ENCODE results near the gene METTL14. TPM values are rescaled to one million over a fixed set of nuclear protein-coding genes. Genes with fewer than 3 reads are reported as not detected.
A peak's percentile ranks its signal among the peaks of the same experiment; 100 is the strongest.
"Not testable (repeated sequence)": the region's sequence is repeated elsewhere in the genome, so short reads cannot be mapped to it uniquely, and the experiment has no call there.

The METTL14 gene
- 10 to 100 TPM; 23.5 to 57.6 (median 23.6) TPM for polyA plus RNA-seq

DNA sequence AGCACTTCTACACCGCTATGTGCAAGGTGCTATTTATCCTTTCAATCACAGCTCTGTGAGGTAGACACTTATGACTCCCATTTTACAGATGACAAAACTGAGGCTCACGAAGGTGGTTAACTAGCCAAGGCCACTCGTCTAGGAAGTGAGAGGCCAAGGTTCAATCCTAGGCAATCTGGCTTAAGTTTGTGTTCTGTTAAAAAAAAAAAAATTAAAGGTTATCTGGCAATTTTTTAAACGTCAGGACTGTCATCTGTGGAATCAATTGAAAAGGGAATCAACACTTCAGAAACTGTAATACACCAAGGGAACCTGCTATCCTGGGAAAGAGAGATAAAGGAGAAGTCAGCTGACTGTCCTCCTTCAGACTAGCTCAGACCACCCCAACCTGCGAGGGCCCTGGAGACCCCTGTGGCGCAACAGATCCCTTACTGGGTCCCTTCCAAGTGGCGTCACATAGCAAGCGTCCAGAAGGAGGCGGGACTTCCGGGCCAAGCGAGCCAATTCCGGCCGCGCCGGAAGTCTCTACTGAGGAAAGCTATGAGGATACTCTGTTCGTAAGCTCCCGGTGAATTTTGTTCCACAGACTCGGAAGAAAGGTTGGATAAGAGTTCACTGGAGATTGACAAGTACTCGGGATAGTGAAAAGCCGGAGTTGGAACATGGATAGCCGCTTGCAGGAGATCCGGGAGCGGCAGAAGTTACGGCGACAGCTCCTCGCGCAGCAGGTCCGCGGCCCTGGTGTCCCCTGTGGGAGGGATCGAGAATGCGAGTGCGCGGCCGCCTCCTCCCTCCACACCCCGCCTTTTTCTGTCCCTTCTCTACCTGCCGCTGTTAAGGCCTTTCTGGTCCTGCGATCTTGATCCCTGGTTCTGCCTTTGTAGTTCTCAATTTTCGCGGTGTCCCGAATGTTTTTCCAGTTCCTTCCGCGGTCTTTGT lies at the start of gene METTL14:
METTL14 (plus strand) TSS at position 520 of the 939 bp plus-strand sequence; CDS start at position 663, 143 bp downstream.
- H3K27ac Mint-ChIP-seq, result peak within 1 kb of the TSS; percentile 96 to 98 (median 97)
- H3K36me3 Mint-ChIP-seq, result peaks cover 0 to 8% (median 7%) of the 10 kb centered on the region in 3 donors
- H3K9me3 Mint-ChIP-seq, result peaks cover 0 to 1% (median 0%) of the 10 kb centered on the region in 6 donors
- H3K27me3 Mint-ChIP-seq (ENCODE audit: low read depth in 3 of 3), result peaks cover 0 to 5% (median 0%) of the 10 kb centered on the region in 3 donors
- DNase-seq, result peak; percentile 84 to 88 (median 87)
- H3K4me3 Mint-ChIP-seq, result peak within 1 kb of the TSS; percentile 93 to 99 (median 97)
- peaks cover 26 to 37% of the 10 kb centered on the region in 2 donors for H3K4me1 Mint-ChIP-seq

DNA sequence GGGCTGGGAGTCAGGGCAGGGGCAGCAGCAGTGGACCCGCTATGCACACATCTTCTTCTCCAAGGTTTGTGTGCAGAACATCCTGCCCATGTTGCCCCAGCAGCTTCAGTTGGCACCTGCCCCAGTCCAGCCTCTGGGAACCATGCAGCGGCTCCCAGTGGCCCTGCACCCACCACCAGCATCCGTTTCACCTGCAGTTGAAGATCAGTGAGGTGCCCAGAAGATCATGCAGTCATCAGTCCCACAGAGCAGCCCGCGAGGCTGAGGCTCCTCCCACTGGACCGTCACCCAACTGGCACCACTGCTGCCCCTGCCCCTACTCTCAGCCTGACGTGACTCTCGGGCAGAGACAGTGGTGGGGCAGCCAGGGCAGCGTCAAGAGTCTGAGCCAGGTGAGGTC lies 49.1 kb upstream of the METTL14 start:
- not testable (repeated sequence) for DNase-seq; H3K4me1 Mint-ChIP-seq; H3K4me3 Mint-ChIP-seq; H3K27me3 Mint-ChIP-seq (ENCODE audit: low read depth in 3 of 3); H3K36me3 Mint-ChIP-seq; H3K9me3 Mint-ChIP-seq
- peak overlapping the region in 1 of 6 donors; percentile 11 for H3K27ac Mint-ChIP-seq

DNA sequence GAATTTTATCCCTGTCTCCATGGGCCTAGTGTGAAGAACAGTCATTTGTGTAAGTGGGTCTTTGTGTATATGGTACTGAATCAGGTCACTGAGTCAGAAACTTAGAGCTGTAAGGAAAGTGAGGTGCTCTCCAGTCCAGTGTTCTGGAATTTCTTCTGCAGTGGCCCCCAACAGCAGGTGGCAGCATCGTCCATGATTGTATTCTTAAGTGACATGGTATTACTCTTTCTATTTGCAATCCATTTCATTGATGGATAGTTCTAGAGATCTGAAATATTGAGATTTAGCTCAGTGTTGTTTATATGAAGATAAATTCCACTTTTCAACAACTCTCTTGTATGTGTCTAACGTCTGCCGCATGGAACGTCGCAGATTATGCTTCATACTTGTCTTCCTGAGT lies 20.5 kb upstream of the METTL14 start:
- H3K27ac Mint-ChIP-seq; H3K36me3 Mint-ChIP-seq; H3K4me1 Mint-ChIP-seq; H3K27me3 Mint-ChIP-seq (ENCODE audit: low read depth in 3 of 3); H3K4me3 Mint-ChIP-seq; DNase-seq; H3K9me3 Mint-ChIP-seq: not testable (repeated sequence)

DNA sequence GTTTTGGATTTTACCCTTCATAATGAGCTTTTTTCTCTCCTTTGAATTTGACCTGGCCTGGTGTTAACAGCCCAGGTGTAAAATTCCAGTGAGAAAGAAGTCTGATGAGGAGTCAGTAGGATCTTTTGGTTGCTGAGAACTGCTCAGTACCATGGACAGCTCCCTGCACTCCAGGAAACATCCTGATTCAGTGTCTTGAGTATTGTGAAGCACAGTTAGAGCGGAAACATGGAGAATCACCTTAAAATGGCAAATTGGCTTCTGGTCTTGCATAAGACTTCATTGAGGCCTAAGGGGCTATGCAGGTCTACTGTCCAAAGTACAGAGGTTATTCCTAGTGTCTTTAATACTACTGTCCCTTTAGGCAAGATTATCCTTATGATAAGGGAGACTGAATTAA lies 16.0 kb upstream of the METTL14 start:
- not testable (repeated sequence) for H3K9me3 Mint-ChIP-seq; H3K27me3 Mint-ChIP-seq (ENCODE audit: low read depth in 3 of 3); H3K4me1 Mint-ChIP-seq; H3K4me3 Mint-ChIP-seq; H3K36me3 Mint-ChIP-seq; H3K27ac Mint-ChIP-seq
- peak; percentile 7 to 35 (median 30) for DNase-seq

DNA sequence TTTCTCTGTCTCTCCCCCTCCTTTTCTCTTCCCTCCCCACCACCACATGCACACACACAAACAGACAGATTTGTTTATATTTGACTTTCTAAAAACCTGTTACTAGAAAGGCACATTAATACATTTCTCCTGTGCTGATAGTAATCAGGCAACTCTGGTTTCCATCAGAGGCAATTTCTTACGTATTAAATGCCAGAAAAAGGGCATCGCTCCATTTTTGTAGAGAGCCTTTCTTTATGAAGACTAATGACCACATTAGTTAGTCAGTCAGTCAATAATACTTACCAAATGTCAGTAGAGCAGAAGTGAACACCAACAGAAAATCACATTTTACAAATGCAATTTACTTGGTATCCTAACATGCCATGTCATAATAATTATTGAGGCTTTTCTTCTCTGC lies 14.2 kb upstream of the METTL14 start:
- H3K27ac Mint-ChIP-seq; H3K36me3 Mint-ChIP-seq; DNase-seq; H3K4me3 Mint-ChIP-seq; H3K27me3 Mint-ChIP-seq (ENCODE audit: low read depth in 3 of 3); H3K9me3 Mint-ChIP-seq; H3K4me1 Mint-ChIP-seq: not testable (repeated sequence)

DNA sequence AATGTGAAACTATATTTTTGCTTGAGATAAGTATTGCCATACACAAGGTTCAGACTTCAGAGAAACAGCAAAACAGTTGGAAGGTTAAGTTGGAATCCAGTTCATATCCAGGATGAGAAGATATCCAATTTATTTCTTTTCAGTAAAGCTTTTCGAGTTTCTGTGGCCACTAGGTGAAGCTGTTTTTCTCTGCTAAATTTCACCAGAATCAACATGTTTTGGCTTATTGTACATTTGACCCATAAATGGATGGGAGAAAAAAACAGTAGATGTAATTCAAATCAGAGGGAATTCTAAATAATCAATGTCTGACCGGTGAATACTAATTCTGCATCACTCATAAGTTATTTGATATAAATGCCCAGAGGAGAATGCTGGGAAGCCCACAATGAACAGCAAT lies 9.1 kb upstream of the METTL14 start:
- no peak overlapping the region for H3K27ac Mint-ChIP-seq
- no peaks in the 10 kb centered on the region for H3K9me3 Mint-ChIP-seq
- peaks cover 0 to 4% (median 0%) of the 10 kb centered on the region in 3 donors for H3K36me3 Mint-ChIP-seq
- no peaks in the 10 kb centered on the region for H3K4me1 Mint-ChIP-seq
- H3K27me3 Mint-ChIP-seq (ENCODE audit: low read depth in 3 of 3), result peaks cover 0 to 5% (median 3%) of the 10 kb centered on the region in 3 donors
- H3K4me3 Mint-ChIP-seq, result no peak overlapping the region
- DNase-seq, result no peak

DNA sequence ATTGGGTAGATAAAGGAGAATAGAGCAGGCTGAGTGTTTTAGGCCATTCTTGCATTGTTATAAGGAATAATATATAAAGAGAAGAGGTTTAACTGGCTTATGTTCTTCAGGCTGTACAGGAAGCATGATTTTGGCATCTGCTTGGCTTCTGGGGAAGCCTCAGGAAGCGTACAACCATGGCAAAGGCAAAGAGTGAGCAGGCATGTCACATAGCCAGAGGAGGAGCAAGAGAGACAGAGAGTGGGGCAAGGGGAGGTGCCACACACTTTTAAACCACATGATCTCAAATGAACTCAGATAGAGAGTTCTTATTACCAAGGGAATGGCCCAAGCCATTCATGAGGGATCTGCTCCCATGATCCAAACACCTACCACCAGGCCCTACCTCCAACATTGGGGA lies 4.4 kb upstream of the METTL14 start:
- H3K4me3 Mint-ChIP-seq, result no peak overlapping the region
- DNase-seq, result no peak
- H3K27me3 Mint-ChIP-seq (ENCODE audit: low read depth in 3 of 3), result peaks cover 0 to 5% (median 5%) of the 10 kb centered on the region in 3 donors
- H3K4me1 Mint-ChIP-seq, result peaks cover 9 to 16% of the 10 kb centered on the region in 2 donors
- no peaks in the 10 kb centered on the region for H3K36me3 Mint-ChIP-seq
- peaks cover 0 to 1% (median 0%) of the 10 kb centered on the region in 6 donors for H3K9me3 Mint-ChIP-seq
- no peak overlapping the region for H3K27ac Mint-ChIP-seq

DNA sequence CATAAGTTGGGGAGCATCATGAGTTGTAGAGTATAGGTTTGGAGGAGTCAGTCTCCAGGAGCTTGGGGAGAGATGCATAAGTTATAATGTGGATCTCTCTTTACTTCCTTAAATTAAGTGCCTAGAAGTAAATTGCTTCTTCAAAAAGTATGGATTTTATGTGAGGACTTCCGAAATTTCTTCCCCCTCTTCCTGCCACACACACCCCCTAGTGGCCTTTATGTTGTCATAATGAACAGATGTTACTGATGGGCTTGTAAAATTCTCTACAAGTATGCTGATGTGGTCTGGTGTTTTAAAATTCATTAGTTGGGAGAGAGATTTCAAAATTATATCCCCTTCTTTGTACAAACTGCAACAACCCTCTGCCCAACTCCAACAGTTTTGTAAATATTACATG lies 2.3 kb upstream of the METTL14 start:
- Mint-ChIP-seq H3K4me3 (peak overlapping the region in 2 of 5 donors; percentile 9 to 11), H3K36me3 (peaks cover 0 to 4% (median 3%) of the 10 kb centered on the region in 3 donors), H3K9me3 (peaks cover 0 to 1% (median 0%) of the 10 kb centered on the region in 6 donors), H3K27me3 (ENCODE audit: low read depth in 3 of 3) (peaks cover 0 to 5% (median 2%) of the 10 kb centered on the region in 3 donors), H3K27ac (no peak overlapping the region), H3K4me1 (peaks cover 26 to 37% of the 10 kb centered on the region in 2 donors)
- no peak for DNase-seq

DNA sequence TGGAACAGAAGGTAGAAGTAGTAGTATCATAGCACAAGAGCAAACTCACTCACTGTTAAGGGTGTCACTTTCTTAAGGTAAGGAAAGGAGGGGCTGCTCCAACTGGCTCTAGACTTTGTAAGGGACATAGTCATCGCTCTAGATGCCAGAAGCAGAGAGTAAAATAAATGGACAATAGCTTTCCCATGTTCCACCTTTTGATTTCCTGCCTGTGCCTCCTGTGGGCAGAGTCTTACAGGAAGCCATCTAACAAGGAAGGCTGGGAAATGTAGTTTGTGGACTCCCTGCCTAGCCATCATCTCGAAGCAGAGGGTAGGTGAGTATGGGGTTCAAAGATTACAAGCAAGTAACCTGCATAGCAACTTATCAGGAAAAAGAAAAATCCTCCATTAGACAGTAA lies 1.7 kb upstream of the METTL14 start:
- DNase-seq, result no peak
- H3K4me3 Mint-ChIP-seq, result peak overlapping the region in 1 of 5 donors; percentile 9
- peaks cover 0 to 1% (median 0%) of the 10 kb centered on the region in 6 donors for H3K9me3 Mint-ChIP-seq
- H3K27ac Mint-ChIP-seq, result no peak overlapping the region
- H3K27me3 Mint-ChIP-seq (ENCODE audit: low read depth in 3 of 3), result peaks cover 0 to 5% (median 0%) of the 10 kb centered on the region in 3 donors
- peaks cover 0 to 4% (median 3%) of the 10 kb centered on the region in 3 donors for H3K36me3 Mint-ChIP-seq
- H3K4me1 Mint-ChIP-seq, result peaks cover 26 to 37% of the 10 kb centered on the region in 2 donors

DNA sequence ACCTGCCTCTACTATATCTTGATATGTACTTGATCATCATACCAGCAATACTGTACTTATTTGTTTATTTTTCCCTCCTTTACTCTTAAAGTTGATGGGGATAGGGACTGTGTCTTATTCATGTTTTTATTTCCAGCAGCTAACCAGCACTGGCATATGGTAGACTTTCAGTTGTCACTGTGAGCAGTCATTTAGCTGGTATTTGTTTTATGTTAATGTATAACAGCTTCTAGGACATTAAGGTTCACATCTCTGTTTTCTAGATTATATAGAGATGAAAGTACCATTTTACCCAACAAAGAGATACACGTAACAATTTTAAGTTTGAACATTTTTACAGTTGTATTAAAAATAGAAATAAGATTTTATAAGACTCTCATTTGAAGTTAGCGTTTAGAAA lies 17.9 kb downstream of the METTL14 start:
- H3K4me1 Mint-ChIP-seq, result no peaks in the 10 kb centered on the region
- H3K27ac Mint-ChIP-seq, result no peak overlapping the region
- DNase-seq, result no peak
- no peaks in the 10 kb centered on the region for H3K27me3 Mint-ChIP-seq (ENCODE audit: low read depth in 3 of 3)
- no peak overlapping the region for H3K4me3 Mint-ChIP-seq
- H3K36me3 Mint-ChIP-seq, result peaks cover 33 to 50% (median 38%) of the 10 kb centered on the region in 3 donors
- H3K9me3 Mint-ChIP-seq, result no peaks in the 10 kb centered on the region

DNA sequence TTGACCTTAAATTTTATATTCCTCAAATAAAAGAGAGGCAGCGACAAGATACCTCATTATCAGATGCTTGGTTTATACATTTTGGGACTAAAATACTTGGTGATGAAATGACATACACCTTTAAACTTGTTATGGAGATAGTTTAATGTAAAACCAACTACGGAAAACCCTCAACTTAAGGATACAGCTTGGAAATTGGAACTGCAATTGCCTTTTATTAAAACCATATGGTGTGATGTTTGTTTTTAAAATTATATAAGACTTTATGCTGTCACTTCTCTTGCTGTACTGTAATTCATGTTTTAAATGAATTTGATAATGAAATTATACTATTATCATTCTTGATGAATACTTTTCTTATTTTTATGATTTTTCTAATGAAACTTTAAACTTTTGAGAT lies 25.9 kb downstream of the METTL14 start:
- H3K9me3 Mint-ChIP-seq, result no peaks in the 10 kb centered on the region
- no peak for DNase-seq
- peaks cover 2 to 5% of the 10 kb centered on the region in 2 donors for H3K4me1 Mint-ChIP-seq
- H3K27me3 Mint-ChIP-seq (ENCODE audit: low read depth in 3 of 3), result peaks cover 0 to 2% (median 0%) of the 10 kb centered on the region in 3 donors
- no peak overlapping the region for H3K4me3 Mint-ChIP-seq
- no peak overlapping the region for H3K27ac Mint-ChIP-seq
- peaks cover 27 to 58% (median 36%) of the 10 kb centered on the region in 3 donors for H3K36me3 Mint-ChIP-seq

DNA sequence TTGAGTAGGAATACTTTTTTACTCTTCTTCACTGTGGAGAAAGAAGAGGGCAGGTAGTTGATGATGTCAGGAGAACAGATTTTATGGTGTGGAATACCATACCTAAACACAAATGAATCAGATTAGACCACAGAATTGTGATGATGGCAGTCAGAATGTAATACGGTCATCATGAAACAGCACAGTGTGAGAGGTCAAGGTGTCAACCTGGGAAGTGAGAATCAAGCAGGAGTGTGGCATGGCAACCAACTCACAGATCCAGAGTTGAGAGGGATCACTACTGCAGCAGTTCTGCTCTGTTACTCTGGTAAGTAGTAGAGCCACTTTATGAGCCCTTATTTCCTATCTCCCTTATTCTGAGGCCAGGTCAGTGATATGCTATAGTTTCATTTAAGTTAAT lies 27.7 kb downstream of the METTL14 start:
- H3K9me3 Mint-ChIP-seq, result no peaks in the 10 kb centered on the region
- H3K36me3 Mint-ChIP-seq, result peaks cover 16 to 47% (median 26%) of the 10 kb centered on the region in 3 donors
- no peak overlapping the region for H3K4me3 Mint-ChIP-seq
- H3K4me1 Mint-ChIP-seq, result peaks cover 2 to 5% of the 10 kb centered on the region in 2 donors
- H3K27ac Mint-ChIP-seq, result peak overlapping the region in 3 of 6 donors; percentile 14 to 53 (median 16)
- DNase-seq, result no peak
- peaks cover 0 to 2% (median 0%) of the 10 kb centered on the region in 3 donors for H3K27me3 Mint-ChIP-seq (ENCODE audit: low read depth in 3 of 3)

DNA sequence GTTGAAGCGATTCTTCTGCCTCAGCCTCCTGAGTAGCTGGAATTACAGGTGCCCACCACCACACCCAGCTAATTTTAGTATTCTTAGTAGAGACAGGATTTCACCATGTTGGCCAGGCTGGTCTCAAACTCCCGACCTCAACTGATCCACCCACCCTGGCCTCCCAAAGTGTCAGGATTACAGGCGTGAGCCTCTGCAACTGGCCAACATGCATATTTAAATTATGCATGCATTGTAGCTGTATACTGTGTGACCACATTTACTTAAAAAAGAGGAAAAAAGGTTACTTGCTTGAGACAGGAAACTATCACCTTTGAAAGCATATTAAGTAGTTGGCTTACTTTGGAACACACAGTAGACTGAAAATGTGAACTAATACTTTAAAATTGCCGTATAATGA lies 29.5 kb downstream of the METTL14 start:
- Mint-ChIP-seq H3K9me3 (no peaks in the 10 kb centered on the region), H3K4me3 (no peak overlapping the region), H3K4me1 (peaks cover 2 to 5% of the 10 kb centered on the region in 2 donors), H3K36me3 (peaks cover 16 to 35% (median 18%) of the 10 kb centered on the region in 3 donors), H3K27me3 (ENCODE audit: low read depth in 3 of 3) (peaks cover 0 to 2% (median 0%) of the 10 kb centered on the region in 3 donors), H3K27ac (peak overlapping the region in 1 of 6 donors; percentile 34)
- no peak for DNase-seq

DNA sequence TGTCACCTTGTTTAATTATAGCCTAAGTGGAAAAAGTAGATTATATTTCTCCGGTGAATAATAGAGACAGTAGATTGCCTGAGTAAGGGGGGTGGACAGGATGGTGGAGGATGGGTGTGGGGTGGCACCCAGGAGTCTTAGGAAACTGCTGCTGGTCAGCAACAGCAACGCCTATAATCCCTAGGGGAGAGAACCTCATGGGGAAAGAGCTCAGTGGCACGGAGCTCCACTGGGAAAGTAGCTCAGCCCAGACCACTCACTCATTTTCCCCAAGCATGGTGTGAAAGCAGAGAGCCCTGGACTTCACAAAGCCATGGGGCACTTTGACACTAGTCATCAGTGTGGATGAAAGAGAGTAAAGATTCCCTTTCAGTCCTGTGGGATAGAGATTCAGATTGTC lies 31.1 kb downstream of the METTL14 start:
- Mint-ChIP-seq H3K4me3 (no peak overlapping the region), H3K27ac (no peak overlapping the region), H3K27me3 (ENCODE audit: low read depth in 3 of 3) (peaks cover 0 to 2% (median 0%) of the 10 kb centered on the region in 3 donors), H3K4me1 (peaks cover 2 to 5% of the 10 kb centered on the region in 2 donors), H3K9me3 (no peaks in the 10 kb centered on the region), H3K36me3 (peaks cover 5 to 27% (median 16%) of the 10 kb centered on the region in 3 donors)
- no peak for DNase-seq

Data from immature natural killer cell (primary cell).